Amygdala (tissue), 56 donors: ENCODE data around the gene HAPLN3.

Source experiments
- DNase-seq, 56 donors: peaks; one replicate each; lab custom pipeline; 2025; lab: John Stamatoyannopoulos, UW

HAPLN3 gene

DNA sequence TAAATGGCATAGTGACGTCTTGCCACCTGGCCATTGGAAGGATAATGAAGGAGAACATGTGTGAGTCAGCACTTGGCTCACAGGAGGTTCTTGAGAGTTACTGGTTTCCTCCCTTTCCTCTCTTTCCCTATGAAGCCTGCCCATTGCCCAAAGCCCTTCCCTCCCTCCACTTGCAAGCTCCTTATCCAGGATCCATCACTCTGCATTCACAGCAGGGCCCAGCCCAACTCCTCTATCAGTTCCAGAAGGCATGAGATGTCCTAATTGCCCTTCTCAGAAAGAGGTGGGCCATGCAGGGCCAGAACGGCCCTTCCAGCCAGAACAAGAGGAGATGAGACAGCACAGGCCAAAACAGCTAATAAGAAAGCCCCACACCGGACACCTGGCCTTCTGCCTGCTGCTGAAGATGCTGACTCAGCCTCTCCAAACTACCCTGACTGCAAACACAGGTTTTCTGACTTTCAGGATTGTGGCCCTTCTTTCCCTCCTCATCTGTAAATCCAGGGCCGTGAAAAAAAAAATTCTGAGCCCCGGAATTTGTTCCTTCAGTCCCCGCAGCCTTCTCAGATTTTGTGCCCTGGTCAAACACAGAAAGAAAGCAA is 29.7 kb downstream of the HAPLN3 start:
- no peak for DNase-seq

DNA sequence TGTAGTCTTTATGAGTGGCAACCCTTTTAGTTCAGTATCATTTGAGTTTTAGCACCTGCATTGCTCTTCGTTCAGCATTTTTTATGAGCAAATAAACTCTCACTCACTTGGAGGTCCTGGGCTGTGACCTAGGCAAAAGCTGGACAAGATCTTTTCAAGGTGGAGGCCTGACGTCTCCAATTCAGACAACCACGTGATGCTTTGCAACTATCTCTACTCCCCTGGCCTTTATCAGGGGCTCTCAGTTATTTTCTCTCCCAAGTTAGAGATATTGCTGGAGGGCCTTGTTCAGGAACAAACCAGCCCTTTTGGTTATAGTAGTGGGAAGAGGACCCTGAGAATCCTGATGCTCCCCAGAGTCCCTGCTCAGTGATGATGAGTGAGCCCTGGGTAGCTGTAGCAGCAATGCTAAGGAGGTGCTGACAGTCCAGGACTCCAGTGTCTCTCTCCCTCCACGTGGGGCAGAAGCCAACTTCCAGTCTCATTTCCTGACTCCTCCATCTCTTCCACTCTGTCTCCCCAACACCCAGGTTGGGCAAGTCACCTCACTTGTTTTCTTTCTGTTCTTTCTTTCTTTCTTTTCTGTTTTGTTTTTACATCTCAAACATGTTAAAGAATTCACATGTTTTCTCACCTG is 30.4 kb downstream of the HAPLN3 start:
- DNase-seq = no peak

DNA sequence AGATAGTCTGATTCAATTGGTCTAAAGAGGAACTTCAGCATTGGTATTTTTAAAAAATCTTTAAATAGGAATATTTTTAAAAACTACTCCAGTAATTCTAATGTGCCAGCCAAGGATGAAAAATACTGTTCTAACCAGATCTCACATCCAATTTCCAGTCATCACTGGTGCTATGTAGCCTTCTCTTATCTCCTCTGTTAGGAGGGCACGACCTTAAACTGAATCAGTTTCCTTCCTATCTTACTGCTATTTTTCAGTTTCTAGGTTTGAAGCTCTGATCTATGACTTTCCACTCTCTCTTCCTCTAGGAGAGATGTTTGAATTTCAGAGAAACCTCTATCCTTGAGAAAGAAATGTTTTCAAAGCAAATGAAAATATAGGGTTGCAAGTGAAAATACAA is 31.9 kb downstream of the HAPLN3 start:
- DNase-seq = no peak

GRCh38 chr15:88860212-88860611 is 35.1 kb downstream of the HAPLN3 start:
- DNase-seq = no peak

DNA sequence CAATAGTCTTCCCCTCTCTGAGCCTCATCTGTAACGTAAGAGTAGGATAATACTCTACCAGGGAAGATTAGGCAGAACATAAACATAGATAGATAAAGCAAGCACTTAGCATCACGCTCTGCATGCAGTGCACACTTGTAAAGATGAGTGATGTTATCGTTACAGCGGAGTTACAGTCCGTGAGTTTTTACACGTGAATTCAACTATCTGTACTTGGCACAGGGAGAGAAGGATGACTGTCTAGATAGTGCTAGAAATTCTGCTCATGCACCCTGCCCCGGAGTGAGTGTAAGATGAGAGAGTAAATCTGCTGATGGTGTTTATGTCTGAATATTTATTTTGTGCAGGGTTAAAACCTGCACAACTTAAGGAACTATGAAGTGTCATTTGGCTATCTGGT is 35.8 kb downstream of the HAPLN3 start:
- no peak for DNase-seq

DNA sequence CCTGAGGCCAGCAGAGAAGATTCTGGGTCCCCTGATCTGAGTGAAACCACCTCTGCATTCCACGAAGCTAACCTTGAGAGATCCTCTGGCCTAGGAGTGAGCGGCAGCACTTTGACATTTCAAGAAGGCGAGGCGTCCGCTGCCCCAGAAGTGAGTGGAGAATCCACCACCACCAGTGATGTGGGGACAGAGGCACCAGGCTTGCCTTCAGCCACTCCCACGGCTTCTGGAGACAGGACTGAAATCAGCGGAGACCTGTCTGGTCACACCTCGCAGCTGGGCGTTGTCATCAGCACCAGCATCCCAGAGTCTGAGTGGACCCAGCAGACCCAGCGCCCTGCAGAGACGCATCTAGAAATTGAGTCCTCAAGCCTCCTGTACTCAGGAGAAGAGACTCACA is 36.4 kb downstream of the HAPLN3 start:
- no peak for DNase-seq

DNA sequence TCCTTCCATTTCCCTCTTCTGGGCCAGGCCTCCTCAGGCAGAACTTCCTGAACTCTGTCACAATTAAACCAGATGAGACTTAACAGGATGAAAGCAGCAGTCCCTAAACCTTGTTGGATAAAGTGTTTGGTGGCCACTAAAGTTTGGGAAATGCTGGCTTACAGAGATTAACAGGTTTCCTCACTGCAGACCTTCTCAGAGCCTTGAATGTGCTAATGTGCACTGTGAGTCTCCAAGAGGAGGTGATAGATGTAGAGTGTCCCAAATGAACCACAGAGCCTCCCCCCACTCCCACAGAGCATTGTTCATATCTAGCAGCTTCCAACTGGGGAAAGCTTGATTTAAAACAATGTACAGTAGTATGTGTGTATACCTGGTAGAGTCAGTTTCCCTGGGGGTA is 42.9 kb downstream of the HAPLN3 start:
- DNase-seq = no peak

GRCh38 chr15:88849376-88850072 is 45.8 kb downstream of the HAPLN3 start:
- DNase-seq = no peak

DNA sequence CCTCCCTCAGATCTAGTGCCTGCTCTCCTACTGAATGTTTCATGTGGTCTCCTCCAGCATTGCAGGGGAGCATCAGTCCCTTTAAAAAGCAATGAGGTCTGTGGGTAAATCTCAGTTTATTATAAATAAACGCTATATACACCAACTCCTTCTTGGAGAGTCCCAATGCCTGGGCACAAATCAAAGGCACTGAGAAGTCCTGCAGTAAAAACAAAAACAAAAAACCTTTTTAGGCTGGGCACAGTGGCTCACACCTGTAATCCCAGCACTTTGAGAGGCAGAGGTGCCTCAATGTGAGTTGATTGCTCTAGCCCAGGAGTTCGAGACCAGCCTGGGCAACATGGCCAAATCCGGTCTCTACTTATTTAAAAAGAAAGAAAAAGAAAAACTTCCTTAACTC is 47.1 kb downstream of the HAPLN3 start:
- no peak for DNase-seq

DNA sequence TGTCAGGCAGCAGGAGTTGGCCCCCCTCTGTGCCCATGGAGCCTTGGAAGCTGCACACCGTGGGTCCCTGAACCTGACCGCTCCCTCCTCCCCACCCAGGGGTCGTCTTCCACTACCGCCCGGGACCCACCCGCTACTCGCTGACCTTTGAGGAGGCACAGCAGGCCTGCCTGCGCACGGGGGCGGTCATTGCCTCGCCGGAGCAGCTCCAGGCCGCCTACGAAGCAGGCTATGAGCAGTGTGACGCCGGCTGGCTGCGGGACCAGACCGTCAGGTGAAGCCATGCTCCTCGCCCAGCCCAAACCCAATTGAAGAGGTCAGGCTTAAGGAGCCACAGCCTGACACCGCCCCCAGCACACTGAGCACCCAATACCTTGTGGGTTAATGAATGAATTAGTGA is 48.2 kb downstream of the HAPLN3 start:
- DNase-seq = no peak

- DNase-seq = no peak
Measured at GRCh38 chr15:88845616-88846015, 49.7 kb downstream of the HAPLN3 start.

- no peak for DNase-seq
Measured at GRCh38 chr15:88844749-88845386, 50.5 kb downstream of the HAPLN3 start.

GRCh38 chr15:88843334-88843733 is 52.0 kb downstream of the HAPLN3 start:
- no peak for DNase-seq

DNA sequence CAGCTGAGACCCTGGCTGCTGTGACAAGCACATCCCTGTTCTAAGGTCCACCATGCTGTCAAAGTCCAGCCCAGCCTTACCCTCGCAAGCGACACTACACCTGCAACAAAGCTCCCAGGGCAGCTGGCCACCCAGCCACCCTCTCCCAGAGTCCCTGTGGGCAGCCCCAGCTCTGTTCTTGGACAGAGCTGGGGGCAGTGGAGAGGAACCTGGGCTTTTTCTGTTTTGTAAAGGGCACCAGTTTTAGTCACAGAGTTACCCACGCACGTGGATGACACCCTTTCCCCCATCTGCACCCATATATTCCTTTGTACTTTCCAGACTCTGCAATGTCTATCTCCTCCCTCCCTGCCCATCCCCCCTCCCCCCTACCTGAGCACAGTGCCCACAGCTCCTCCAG is 53.2 kb downstream of the HAPLN3 start:
- no peak for DNase-seq

DNA sequence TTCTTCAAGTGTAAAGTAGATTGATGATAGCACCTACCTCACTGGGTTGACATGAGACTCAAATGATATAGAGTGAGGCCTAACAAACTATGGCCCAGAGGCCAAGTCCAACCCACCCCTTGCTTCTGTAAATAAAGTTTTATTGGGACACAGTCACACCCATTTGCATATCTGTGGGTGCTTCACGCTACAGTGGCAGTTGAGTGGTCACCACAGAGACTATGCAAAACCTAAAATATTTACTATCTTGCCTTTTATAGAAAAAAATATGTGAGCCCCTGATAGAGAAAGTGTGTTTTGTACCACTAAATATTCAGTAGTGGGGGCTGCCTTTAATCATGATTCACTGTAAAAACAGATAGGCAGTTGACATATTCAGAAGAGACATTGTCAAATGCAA is 54.1 kb downstream of the HAPLN3 start:
- DNase-seq = no peak

DNA sequence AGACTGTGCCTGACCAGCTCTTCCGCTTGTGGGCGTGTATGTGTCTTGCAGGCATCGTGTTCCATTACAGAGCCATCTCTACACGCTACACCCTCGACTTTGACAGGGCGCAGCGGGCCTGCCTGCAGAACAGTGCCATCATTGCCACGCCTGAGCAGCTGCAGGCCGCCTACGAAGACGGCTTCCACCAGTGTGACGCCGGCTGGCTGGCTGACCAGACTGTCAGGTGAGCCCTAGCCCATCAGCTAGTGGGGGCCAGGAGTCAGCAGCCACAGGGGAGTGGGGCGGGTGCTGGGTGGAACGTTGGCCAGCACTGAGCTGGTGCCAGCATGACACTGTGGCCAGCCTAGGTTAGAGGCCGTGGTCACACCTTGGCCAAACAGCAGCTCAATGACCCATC is 55.4 kb downstream of the HAPLN3 start:
- DNase-seq = no peak

DNA sequence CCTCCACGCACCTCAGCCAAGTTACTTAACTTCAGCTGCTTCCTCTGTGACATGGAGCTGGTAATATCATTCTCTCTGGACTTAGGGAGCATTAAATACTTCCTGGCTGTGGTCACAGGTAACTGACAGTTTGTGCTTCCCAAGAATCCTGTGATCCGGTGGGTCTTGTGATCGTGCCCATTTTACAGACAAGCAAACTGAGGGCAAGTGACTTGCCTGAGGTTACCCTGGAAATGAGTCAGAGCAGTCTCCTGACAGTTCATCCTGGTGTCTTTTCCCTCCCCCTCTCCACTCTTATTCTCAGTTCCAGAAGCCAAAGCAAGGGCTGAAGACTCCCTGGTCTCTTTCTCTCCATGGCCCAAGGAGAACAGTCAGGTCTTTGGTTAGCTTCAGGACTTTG is 56.2 kb downstream of the HAPLN3 start:
- DNase-seq = no peak

DNA sequence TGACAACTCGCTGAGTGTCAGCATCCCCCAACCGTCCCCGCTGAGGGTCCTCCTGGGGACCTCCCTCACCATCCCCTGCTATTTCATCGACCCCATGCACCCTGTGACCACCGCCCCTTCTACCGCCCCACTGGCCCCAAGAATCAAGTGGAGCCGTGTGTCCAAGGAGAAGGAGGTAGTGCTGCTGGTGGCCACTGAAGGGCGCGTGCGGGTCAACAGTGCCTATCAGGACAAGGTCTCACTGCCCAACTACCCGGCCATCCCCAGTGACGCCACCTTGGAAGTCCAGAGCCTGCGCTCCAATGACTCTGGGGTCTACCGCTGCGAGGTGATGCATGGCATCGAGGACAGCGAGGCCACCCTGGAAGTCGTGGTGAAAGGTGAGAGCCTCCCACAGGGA is 56.7 kb downstream of the HAPLN3 start:
- DNase-seq = no peak

GRCh38 chr15:88835646-88836045 is 59.7 kb downstream of the HAPLN3 start:
- DNase-seq = no peak

DNA sequence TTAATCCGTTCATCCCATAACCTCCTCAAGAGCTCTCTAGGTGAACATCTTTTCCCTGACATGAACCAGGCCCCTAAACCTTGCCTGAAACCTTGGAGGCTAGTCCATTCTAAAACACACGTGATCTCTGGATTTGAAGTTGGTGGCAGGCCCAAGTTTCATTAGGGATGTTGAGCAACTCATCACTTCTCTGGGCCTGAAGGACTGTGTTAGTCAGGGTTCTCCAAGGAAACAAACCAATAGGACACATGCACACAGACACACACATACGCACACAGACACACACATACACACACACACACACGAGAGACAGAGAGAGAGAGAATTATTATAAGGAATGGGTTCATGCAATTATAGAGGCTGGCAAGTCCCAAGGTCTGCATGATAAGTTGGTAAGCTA is 60.2 kb downstream of the HAPLN3 start:
- no peak for DNase-seq

- peak in 47 of 56 donors; percentile 2 to 64 (median 24) for DNase-seq
Measured at GRCh38 chr15:88834211-88834812, 61.0 kb downstream of the HAPLN3 start.
